Endothelial cell of umbilical vein (primary cell): Measurements from ENCODE around the gene APBA2. TPM values are rescaled to one million over a fixed set of nuclear protein-coding genes. Genes with fewer than 3 reads are reported as not detected.

ENCODE experiments used
- BruUV-seq: library from RNA; stranded (reverse); fragments of 400-500 nt; replicated peaks from 2 replicates; lab custom pipeline; 2021; lab: Mats Ljungman, UMichigan
- CTCF ChIA-PET: fragments of 300-600, 350-600 bp; sonication (Branson Sonifier 250); formaldehyde crosslinking; loops from one replicate; lab custom pipeline; 2021; ENCODE audit warnings: antibody characterized with exemption, inconsistent platforms; lab: Charles Lee
- POLR2A ChIA-PET: fragments of 300-600, 350-600 bp; sonication (Branson Sonifier 250); formaldehyde crosslinking; loops from one replicate; lab custom pipeline; 2021; ENCODE audit warnings: antibody characterized with exemption, inconsistent platforms; lab: Charles Lee
- DNase-seq: peaks from one replicate; pipeline ENCODE4 v3.0.0-alpha.2; 2011; ENCODE audit warnings: low read depth, low spot score
- FAIRE-seq: peaks from 2 replicates; lab custom pipeline; 2011; peaks lifted over from hg19 to GRCh38; lab: Jason Lieb, UNC
- H2AFZ ChIP-seq: 2 replicates; pipeline ENCODE4 v1.6.0; 2012; ENCODE audit warnings: low read depth, low read length, control low read depth, inconsistent platforms
- H3K27ac ChIP-seq: 2 replicates; pipeline ENCODE4 v1.5.1; 2011; ENCODE audit warnings: low read depth, mild to moderate bottlenecking, control low read depth, low read length, moderate library complexity; ENCODE audit not compliant: insufficient read depth
- H3K27me3 ChIP-seq, 2 experiments: 2 replicates each; pipeline versions ENCODE4 v1.6.0 to v1.6.1; 2011; ENCODE audit warnings: low read length in 2 of 2, mixed read lengths in 1 of 2; ENCODE audit not compliant: control insufficient read depth in 2 of 2, insufficient read depth in 2 of 2
- H3K36me3 ChIP-seq, 2 experiments: 2 replicates in 1 of 2; 3 replicates in 1 of 2; pipeline ENCODE4 v1.5.1; 2011; ENCODE audit warnings: low read length in 2 of 2, mild to moderate bottlenecking in 1 of 2, moderate library complexity in 1 of 2; ENCODE audit not compliant: control insufficient read depth in 2 of 2, insufficient read depth in 2 of 2; ENCODE audit errors: extremely low read depth in 1 of 2
- H3K4me1 ChIP-seq: 3 replicates; pipeline ENCODE4 v1.5.1; 2011; ENCODE audit warnings: mild to moderate bottlenecking, low read length; ENCODE audit not compliant: control insufficient read depth, insufficient read depth; ENCODE audit errors: extremely low read depth
- H3K4me2 ChIP-seq: 2 replicates; pipeline ENCODE4 v1.6.1; 2011; ENCODE audit warnings: low read length, control low read depth, mixed read lengths; ENCODE audit not compliant: insufficient read depth
- H3K4me3 ChIP-seq, 3 experiments: fragments of 200-600 bp in 1 of 3; sonication (generic), shearing (Covaris generic) in 1 of 3; replicated peaks in 1 of 3; 2 replicates each; pipeline ENCODE4 v1.5.1; 2011 to 2016; ENCODE audit warnings: control low read depth in 3 of 3, low read length in 3 of 3, mild to moderate bottlenecking in 2 of 3, inconsistent platforms in 1 of 3, low read depth in 1 of 3, moderate library complexity in 1 of 3; ENCODE audit not compliant: insufficient read depth in 1 of 3
- H3K79me2 ChIP-seq: 2 replicates; pipeline ENCODE4 v1.6.0; 2012; ENCODE audit warnings: low read length, inconsistent platforms; ENCODE audit not compliant: control insufficient read depth, insufficient read depth
- H3K9ac ChIP-seq: replicated peaks from 2 replicates; pipeline ENCODE3; 2011; ENCODE audit warnings: low read length, control low read depth; ENCODE audit not compliant: insufficient read depth; ENCODE audit errors: extremely low read depth
- H3K9me1 ChIP-seq: replicated peaks from 3 replicates; pipeline ENCODE4 v1.6.0; 2011; ENCODE audit warnings: mild to moderate bottlenecking, low read length; ENCODE audit not compliant: control insufficient read depth, insufficient read depth; ENCODE audit errors: extremely low read depth
- H3K9me3 ChIP-seq: replicated peaks from 2 replicates; pipeline ENCODE4 v1.5.1; 2012; ENCODE audit warnings: low read length, inconsistent platforms; ENCODE audit not compliant: control insufficient read depth, insufficient read depth
- H4K20me1 ChIP-seq: replicated peaks from 2 replicates; pipeline ENCODE3; 2011; ENCODE audit warnings: mild to moderate bottlenecking, low read length; ENCODE audit not compliant: control insufficient read depth, insufficient read depth; ENCODE audit errors: extremely low read depth
- CTCF ChIP-seq, 2 donors: IDR thresholded peaks; 1 replicate in 1 of 2; 2 replicates in 1 of 2; pipeline ENCODE4 v1.5.1; 2011; ENCODE audit warnings: low read length in 2 of 2, mild to moderate bottlenecking in 2 of 2, moderate library complexity in 2 of 2, control low read depth in 1 of 2, inconsistent platforms in 1 of 2, low read depth in 1 of 2; ENCODE audit not compliant: insufficient read depth in 1 of 2; ENCODE audit errors: extremely low read depth in 1 of 2
- EZH2 ChIP-seq: IDR thresholded peaks from 2 replicates; pipeline ENCODE4 v1.6.1; 2012; ENCODE audit warnings: borderline replicate concordance, low read depth, mild to moderate bottlenecking, moderate library complexity, low read length, inconsistent platforms; ENCODE audit not compliant: severe bottlenecking
- FOS ChIP-seq: IDR thresholded peaks from 2 replicates; pipeline ENCODE4 v1.6.1; 2011; ENCODE audit warnings: mild to moderate bottlenecking, low read length, moderate library complexity, borderline replicate concordance; ENCODE audit not compliant: insufficient read depth
- GATA2 ChIP-seq: IDR thresholded peaks from 2 replicates; pipeline ENCODE4 v1.7.0; 2011; ENCODE audit warnings: low read depth, mild to moderate bottlenecking, moderate library complexity, mixed read lengths, low read length; ENCODE audit not compliant: insufficient read length, insufficient read depth
- JUN ChIP-seq: IDR thresholded peaks from 2 replicates; pipeline ENCODE4 v1.6.1; 2011; ENCODE audit warnings: borderline replicate concordance, low read depth; ENCODE audit not compliant: insufficient read length, insufficient read depth
- MAX ChIP-seq: IDR thresholded peaks from 2 replicates; pipeline ENCODE4 v1.6.1; 2011; ENCODE audit not compliant: insufficient read depth, insufficient read length
- MYC ChIP-seq: IDR thresholded peaks from one replicate; pipeline ENCODE4 v1.6.1; 2011; ENCODE audit warnings: mild to moderate bottlenecking, low read depth, low read length
- POLR2A ChIP-seq: IDR thresholded peaks from 2 replicates; pipeline ENCODE4 v1.6.1; 2012; ENCODE audit warnings: low read depth, mild to moderate bottlenecking, control low read depth, low read length
- POLR2AphosphoS5 ChIP-seq: IDR thresholded peaks from 2 replicates; pipeline ENCODE4 v1.6.1; 2012; ENCODE audit warnings: low read depth, mild to moderate bottlenecking, control low read depth, low read length, moderate library complexity; ENCODE audit not compliant: insufficient read depth
- dilution Hi-C: fragments of 300-500 bp; cut with MboI; formaldehyde crosslinking; loops from one replicate; pipeline ENCODE4 v1.15.0; 2019; ENCODE audit warnings: low sequenced_read_pairs; ENCODE audit not compliant: extremely low pct_ligation_motif_present
- intact Hi-C: fragments of 100-400 bp; cut with micrococcal nuclease; formaldehyde crosslinking; loops from one replicate; pipeline ENCODE4 v1.10.0; 2022
- polyA plus RNA-seq, 4 experiments: library from polyadenylated mRNA; depleted of rRNA in 3 of 4; stranded (reverse) in 3 of 4; unstranded in 1 of 4; fragments of >200 nt; gene quantifications; 2 replicates each; pipeline versions ENCODE4 v1.2.1 to v1.2.3, GENCODE V29; 2011 to 2012; ENCODE audit warnings: missing spikeins in 1 of 4
- total RNA-seq: library from RNA; stranded (reverse); gene quantifications from 2 replicates; pipeline ENCODE4 v1.2.3, GENCODE V29; 2021

The APBA2 gene
- total and polyA plus RNA-seq, 2 donors (not counting 3 experiments of a cell fraction or from before 2014, with no cell fraction given): 5.7 to 11.1 TPM

GRCh38 chr15:28985691-28986090 is 99.9 kb downstream of the APBA2 start:
- dilution Hi-C loops (no loop called here), intact Hi-C loops (no loop called here)
- Histone ChIP-seq H3K9me1 (no peaks in the 10 kb centered on the region), H3K4me3 (no peak overlapping the region), H3K9me3 (no peaks in the 10 kb centered on the region), H3K9ac (no peak overlapping the region), H3K4me1 (no peaks in the 10 kb centered on the region), H4K20me1 (no peaks in the 10 kb centered on the region), H3K4me2 (no peak overlapping the region), H3K27ac (no peak overlapping the region), H3K27me3 (no peaks in the 10 kb centered on the region), H3K36me3 (no peaks in the 10 kb centered on the region), H3K79me2 (no peaks in the 10 kb centered on the region), H2AFZ (no peak overlapping the region)
- TF ChIP-seq POLR2AphosphoS5: no peak
- no peak for TF ChIP-seq EZH2
- TF ChIP-seq JUN: no peak
- TF ChIP-seq CTCF (IDR thresholded peaks at IDR 0.05; ENCODE audit: extremely low read depth in 1 of 2, insufficient read depth in 1 of 2, low read depth in 1 of 2, low read length in 2 of 2): no peak
- TF ChIP-seq MYC: no peak
- no peak for TF ChIP-seq POLR2A
- no peak for TF ChIP-seq FOS
- TF ChIP-seq MAX: no peak
- no peak for TF ChIP-seq GATA2
- no peak for DNase-seq
- no TSS peak for BruUV-seq
- CTCF ChIA-PET: no interaction called here
- POLR2A ChIA-PET: no interaction called here
- FAIRE-seq: no peak
